ENCODE measurements around the gene CREB1.

Gene CREB1

DNA sequence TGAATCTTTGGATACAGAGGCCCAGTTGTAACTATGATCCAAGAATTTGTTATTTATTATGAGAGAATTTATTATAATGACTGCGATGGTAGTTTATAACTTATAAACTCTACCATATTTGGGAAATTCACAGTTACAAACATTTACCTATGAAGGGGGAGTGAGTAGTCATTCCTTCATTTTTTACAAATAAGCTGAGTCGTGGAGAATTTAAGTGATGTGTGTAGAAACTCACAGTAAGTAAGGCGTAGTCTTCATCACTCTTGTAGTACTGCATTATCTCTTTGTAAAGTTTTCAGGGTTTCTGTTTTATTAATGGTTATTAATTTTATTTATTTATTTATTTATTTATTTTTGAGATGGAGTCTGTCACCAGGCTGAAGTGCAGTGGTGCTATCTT lies 13.5 kb downstream of the CREB1 start:
- DNase-seq: no peak

DNA sequence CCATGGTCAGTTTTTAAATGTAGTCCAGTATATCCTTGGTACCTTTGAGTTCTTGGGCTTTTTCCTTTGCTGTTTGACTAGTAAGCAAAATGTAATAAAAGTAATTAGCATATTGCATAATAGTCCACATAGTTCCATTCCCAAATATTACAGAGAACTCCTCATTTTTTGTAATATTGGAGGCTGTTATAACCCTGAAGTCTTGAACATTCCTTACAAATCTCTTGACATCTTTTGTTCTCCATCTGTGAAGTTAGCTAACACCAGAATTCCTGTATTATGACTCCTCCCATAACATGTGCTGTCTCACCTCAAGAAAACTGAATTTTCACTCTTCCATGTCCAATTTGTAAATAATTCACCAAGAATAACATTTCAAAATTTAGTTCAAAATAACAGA lies 17.1 kb downstream of the CREB1 start:
- DNase-seq: no peak

DNA sequence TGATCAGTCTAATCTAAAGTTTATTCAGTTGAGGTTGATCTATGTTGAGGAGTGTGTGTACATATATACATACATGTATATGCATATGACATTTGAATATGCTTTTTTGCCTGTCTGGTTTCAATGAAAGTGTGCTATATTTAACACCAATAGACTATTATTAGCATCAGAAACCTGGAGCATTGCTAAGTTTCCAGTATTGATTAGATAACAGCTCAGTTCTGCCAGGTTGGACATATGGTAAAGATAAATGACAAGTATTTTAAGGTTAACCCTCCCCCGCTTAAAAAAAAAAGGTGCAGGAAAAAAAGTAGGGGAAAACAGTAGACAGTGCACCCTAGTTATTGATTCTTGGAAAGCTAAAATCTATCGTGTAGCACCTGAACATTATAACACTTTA lies 19.4 kb downstream of the CREB1 start:
- no peak for DNase-seq

DNA sequence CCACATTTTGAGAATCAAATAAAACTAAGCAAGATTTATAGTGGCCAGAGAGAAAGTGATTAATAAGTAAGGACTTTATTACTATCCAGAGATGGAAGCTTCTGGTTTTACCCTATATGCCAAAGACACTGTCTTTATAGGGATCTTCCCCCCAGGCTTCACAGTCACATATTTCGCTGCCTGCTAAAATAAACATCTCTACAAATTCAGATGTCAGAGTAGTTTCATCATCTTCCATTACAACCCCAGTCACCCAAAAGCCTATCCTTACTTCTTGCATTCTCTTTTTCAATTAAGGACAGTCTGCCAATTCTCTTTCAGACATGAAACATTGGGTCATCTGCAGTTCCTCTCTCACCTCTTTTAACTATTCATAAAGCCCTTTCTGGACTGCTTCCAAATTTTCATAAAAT lies 28.3 kb downstream of the CREB1 start:
- no peak for DNase-seq

DNA sequence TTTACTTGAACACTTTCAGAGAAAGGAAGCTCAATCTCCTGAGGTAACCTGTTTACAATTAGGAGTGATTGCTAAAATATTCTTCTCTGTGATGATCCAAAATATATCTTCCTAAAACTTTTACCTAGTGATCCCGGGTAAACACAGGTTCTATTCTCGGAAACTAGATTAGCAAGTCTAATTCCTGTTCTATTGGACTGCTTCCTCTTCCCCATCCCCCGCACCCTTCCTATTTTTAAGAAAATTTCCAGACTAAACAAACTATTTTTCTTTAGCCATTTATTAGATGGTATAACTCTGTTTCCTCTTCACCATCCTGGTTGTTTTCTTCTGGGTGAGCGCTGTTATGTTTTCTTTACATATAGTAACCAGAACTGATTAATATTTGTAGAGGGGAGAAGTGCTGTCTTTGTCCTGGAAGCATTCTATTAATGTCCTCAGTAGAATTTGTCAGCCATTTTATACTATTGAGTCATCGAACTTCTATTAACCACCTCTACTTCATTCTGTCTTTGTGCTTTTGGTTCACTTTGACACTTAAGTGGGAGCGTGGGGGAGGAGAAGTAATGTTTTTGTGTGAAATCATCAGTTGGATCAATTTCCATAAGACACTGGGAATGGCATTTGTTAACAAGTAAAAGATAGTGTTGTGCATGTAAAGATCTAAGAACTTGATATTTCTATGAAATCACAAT lies 31.8 kb downstream of the CREB1 start:
- DNase-seq: no peak

DNA sequence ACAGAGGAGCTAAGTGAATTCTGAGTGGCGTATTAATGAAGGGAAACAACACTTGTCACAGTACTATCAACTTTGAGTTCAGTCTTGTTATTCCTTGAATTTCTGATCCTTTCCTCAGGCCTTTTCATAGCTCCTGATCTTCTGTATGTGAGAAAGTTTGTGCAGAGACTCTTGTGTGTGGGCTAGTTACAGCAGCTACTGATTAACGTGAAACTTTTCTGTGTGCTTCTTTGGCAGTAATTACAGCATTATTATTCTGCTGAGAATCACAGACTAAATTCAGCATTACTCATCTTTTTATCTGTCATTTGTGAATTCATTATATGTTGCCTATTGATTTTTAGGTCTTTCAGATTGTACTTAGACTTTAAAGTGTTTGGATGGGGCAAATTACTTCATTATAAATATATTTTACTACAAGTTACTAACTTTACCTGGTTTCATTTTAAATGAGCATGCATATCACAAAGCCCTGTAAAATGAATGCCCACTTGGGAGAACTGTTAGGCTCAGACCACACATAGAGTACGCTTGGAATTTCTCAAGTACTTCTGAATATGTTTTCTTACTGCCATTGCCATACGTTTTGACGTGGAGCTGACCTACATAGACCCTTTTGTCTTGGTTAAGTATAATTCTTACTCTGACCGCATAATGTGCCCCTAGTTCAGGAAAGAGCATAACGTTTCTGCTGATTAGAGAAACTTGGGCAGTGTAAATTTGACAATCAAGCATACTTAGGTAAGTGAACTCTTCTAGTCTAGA lies 36.2 kb downstream of the CREB1 start:
- DNase-seq: no peak

DNA sequence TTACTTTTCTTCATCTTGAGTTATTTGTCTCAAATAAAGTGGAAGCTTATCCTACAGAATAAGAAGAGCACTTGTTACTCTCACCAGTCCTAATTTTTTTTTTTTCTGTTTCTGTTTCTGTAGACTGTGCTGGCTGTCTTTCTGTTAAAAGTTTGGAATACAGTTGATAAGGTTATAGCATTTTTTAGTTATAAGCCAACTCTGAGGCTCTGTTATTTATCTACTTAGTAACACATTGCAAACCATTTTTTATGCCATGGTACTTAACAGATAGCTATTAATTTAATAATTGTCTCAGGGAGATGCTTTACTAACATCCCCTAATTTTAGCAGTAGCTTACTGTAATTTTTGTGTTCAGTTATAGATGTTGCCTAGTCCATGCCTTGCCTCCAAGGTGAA lies 37.9 kb downstream of the CREB1 start:
- DNase-seq: no peak

DNA sequence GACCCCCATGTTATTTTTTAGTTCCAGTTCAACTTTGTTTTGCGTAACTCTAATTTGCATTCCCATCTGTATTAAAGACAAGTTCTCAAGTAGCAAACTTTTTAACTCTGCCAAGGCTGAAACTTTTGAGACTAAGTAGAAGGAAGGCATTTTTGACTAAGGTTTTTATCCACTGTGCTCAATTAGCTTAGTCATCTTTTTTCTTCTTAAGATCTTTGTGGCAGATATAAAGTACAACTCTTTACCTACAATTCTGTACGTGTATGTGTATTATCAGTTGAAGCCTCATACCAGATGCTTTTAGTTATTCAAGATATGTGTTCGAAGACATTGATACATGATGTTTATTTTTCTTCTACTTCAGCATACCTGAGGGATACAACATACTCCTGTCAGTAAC lies 41.6 kb downstream of the CREB1 start:
- DNase-seq: no peak

DNA sequence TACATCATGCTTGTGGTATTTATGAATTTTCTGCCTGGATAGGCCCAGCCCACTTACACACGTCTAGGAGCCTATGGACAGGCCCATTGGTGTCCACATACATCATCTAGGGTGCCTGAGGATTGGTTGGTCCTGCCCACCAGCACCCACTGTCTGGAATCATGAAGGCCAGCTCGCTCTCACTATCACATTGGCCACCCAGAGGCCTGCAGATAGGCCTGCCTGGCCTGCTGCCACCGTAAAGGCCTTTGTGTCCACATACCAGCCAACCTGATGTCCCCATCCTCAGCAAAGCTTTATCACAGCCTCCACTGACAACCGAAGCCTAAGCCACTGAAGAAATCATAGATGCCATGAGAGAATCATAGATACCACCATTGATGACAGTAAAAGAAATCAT lies 55.2 kb downstream of the CREB1 start:
- no peak for DNase-seq

DNA sequence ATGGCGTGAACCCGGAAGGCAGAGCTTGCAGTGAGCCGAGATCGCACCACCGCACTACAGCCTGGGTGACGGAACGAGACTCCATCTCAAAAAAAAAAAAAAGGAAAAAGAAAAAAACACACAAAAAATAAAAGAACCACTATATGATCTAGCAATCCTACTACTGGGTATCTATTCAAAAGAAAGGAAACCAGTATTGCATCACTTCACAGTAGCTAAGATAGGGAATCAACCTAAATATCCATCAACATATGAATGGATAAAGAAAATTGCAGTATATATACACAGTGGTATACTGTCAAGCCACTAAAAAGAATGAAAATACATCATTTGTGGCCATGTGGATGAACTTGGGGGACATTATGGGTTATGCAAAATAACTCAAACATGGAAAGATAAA lies 57.5 kb downstream of the CREB1 start:
- DNase-seq: no peak

DNA sequence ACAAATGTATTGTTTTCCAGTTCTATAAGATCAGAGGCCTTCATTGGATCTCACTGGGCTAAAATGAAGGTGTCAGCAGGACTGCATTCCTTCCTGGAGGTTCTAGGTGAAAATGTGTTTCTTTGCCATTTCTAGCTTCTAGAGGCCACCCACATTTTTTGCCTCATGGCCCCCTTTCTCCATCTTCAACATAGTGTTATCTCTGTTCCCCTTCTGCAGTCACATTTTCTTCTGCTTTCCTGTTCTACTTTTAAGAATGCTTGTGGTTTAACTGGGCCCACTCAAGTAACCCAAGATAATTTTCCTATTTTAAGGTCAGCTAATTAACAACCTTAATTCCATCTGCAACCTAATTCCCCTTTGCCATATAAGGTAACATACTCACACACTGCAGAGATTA lies 59.4 kb downstream of the CREB1 start:
- DNase-seq: no peak

DNA sequence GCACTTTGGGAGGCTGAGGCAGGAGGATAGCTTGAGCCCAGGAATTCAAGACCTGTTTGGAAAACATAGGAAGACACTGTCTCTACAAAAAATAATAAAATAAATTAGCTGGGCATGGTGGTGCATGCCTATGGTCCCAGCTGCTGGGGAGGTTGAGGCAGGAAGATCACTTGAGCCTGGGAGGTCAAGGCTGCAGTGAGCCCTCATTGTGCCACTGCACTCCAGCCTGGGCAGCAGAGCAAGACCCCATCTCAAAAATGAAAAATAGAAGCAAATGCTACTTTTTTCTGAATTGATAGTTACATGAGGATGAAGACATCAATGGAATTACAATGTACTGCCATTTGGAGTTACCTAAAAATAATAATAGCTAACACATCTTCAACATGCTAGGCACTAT lies 63.5 kb downstream of the CREB1 start:
- no peak for DNase-seq

DNA sequence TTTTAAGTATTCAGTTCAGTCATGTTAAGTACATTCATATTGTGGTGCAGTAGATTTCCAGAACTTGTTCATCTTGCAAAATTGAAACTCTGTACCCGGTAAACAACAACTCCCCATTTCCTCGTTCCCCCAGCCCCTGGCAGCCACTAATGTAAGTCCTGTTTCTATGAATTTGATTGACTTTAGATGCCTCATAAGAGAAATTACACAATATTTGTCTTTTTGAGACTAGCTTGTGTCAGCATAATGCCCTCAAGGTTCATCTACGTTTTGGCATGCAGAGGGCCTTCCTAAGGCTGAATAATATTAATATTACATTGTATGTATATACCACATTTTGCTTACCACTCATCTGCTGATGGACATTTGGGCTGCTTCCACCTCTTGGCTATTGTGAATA lies 64.5 kb downstream of the CREB1 start:
- DNase-seq: no peak

DNA sequence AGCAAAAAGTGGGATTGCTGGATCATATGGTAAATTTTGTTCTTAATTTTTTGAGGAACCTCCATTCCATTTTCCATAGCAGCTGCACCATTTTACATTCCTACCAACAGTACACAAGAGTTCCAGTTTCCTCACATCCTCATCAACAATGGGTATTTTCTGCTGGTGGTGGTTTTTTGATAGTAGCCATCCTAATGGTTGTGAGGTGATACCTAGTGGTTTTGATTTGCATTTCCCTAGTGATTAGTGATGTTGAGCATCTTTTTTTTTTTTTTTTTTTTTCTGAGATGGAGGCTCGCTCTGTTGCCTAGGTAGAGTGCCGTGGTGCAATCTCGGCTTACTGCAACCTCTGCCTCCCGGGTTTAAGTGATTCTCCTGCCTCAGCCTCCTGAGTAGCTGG lies 65.0 kb downstream of the CREB1 start:
- DNase-seq: no peak

DNA sequence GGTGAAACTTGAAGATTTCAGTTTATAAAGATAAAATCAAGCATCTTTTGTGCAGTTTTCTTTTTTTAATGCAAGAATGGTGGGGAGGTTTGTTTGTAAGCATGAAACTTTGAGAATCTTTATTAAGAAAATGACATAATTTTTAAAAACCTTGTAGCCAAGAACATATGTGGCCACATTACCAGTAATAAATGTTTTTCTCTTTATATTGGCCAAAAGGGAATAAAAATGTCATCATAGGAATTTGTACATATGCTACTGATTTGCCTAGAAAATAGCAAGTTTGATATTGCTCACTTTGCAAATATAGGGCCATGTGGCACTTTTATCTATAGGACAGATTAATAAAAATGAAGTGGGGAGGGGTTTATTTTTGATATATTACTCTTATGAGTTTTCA lies 69.9 kb downstream of the CREB1 start:
- DNase-seq: no peak

DNA sequence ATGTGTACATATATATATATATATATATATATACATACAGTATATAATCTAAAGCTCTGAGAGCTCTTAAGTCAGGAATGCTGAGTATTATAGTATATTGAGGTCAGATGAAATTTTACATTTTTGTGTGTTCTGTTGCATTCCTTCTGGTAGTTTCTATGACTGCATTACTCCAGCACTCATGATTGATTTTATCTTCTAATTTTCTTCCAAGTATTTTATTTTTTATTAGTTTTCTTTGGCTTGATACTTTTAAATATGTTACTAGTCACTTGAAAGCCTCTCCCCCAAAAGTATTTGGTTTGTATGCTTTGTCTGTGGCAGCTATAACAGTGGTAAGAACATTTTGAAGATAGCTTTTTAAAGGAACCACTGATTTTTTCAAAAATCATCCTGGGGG lies 70.5 kb downstream of the CREB1 start:
- DNase-seq: no peak

DNA sequence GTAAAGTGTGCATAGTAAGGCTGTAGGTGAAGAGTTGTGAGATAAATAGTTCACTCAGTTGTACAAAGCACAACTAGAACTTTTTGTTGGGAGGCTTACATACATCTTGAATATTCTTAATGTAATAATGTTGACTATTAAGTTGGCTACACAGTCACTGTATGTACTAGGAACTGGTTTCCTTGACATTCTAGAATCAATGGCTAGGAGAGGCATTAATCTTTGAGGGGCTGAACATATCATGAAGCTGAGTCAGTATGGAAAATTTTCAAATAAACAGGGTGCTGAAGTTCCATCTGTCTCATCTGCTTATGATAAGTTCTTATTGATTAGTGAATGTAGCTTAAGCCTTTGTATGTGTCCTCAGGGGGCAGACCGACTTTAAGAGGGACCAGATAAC lies 72.0 kb downstream of the CREB1 start:
- no peak for DNase-seq

DNA sequence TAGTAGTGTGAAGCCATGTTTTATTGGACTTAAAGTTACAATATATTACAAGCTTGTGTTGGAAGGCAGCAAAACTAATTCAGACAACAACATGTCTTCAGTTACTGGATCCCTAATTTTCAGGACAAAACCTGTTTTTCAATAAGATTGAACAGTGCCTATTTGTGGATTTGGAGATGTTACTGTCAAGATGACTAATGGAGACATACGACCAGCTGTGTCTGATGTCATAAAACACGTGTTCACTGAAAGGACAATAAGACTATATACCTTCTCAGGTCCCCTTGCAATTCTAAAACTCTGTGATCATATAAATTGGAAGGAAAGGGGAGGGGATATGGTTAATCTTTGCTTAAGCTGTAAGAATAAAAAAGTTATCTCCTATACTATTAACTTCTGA lies 73.7 kb downstream of the CREB1 start:
- DNase-seq: no peak

DNA sequence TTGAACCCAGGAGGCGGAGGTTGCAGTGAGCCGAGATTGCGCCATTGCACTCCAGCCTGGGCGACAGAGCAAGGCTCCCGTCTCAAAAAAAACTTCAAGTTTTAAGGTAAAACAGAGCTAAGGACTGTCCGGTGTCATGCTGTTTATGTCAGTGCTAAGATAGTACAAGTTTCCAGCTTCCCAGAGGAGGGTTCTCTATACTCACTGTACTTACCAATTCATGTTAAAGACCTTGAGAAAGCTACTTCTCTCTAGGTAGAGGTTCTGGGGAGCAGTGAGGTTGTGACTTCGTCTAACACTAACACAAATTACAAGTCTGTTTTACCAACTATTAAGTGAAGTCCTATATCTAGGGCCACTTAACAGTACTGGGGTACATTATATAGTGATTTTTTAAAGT lies 76.6 kb downstream of the CREB1 start:
- no peak for DNase-seq

DNA sequence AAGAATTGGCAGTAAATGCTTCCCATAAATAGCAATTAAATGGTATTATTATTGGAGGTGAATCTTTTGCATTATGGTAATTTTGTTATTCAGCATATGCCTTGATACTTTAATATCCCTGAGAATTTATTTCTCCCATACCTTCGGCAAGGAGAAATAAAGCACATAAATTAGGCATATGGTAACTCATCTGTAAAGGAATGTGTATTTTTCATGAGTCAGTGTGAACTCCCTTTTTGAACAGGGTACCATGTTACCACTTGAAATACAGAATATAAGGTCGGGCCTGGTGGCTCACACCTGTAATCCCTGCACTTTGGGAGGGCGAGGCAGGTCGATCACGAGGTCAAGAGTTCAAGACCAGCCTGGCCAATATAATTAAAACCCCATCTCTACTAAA lies 77.1 kb downstream of the CREB1 start:
- no peak for DNase-seq

DNA sequence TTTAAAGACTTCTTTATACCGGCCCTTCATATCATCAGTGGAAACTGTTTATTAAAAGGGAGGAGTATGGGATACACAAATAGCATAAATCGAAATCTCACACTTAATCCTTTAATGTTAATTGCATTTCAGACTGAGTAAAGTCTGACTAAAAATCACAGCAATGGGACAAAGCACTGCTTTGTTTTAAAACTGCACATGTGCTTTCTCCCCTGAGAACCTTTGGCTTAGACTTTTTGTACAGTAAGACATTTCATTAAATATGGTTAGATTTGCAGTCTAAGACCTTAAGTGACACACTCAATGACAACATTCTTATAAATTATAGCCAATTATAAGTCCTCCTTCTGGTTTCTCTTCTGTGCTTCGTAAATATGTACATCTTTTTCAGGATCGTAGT lies 83.0 kb downstream of the CREB1 start:
- no peak for DNase-seq

DNA sequence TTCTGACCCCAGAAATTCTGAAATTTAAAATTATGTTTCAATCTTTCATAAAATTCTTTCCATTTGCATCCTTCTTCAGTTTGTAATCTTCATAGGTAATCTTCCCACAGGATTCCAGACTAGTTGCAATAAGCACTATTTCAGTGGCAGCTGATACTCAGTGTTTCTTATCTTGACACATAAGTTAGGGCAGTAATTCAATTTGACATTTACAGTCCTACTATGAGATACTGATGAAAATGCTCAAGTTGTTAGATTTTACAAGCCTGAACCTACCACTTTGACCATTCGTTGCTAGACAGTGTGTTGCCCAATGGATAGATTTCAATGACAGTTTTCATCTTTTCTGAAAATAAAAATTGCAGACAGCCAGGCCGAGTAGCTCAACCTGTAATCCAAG lies 85.1 kb downstream of the CREB1 start:
- DNase-seq: no peak

DNA sequence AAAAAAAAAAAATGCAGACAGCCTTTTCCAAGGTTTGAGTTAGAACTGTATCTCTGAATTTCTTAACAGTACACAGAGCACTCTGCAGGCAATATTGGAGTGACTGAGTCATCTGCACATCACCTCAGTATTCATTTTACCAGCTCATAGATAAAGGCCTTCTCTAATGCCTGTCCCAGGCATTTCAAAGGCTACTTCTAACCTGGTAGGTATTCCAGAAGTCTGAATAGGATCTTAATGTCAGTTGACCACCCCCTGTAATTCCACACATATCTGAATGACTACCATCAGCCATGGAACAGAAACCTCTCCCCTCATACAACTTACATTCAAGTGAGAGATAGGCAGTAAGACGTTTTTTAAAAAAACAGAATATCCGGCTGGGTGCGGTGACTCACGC lies 86.4 kb downstream of the CREB1 start:
- no peak for DNase-seq

DNA sequence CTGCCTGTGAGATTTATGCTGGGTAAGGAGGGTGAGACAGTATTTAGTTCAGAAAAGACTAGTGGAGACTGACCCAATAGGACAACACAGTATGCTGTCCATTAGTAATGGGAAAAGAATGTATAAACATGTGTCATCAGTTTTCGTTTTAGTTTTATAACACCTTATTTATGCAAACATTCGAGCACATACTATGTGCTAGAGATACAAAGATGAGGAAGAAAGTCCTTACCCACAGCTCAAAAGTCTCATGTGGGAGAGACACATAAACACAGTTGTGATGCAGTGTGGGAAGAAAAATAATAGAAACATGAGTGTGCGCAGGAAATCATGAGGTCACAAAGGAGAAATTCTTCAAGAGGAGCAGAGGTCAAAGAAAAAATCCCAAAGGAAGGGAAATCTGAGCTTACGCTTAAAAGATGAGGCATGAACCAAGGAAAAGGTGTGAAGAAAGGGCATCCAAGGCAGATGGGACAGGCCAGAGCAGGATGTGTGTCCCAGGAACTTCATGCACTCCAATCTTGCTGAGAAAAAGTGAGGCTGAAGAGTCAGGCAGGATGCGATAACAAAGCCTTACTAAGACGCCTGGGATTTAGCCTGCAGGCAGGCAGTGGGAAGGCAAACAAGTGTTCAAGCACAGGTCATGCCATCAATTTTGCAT lies 87.4 kb downstream of the CREB1 start:
- no peak for DNase-seq

All from bone marrow (tissue), 2 donors.